Measurements from ENCODE around the gene PDZD2.
"Not testable (repeated sequence)": the region's sequence is repeated elsewhere in the genome, so short reads cannot be mapped to it uniquely, and the experiment has no call there.

Gene PDZD2

GRCh38 chr5:31682851-31683250, 43.9 kb downstream of the PDZD2 start:
- TF ChIP-seq CTCF (IDR thresholded peaks at IDR 0.05; ENCODE audit: control extremely low read depth, extremely low read depth, low read depth, missing control alignments), result no peak
- POLR2A ChIA-PET, result no interaction called here
- no peak for DNase-seq (ENCODE audit: extremely low spot score)
- CTCF ChIA-PET, result no interaction called here

GRCh38 chr5:31688515-31689092, 49.7 kb downstream of the PDZD2 start:
- ChIA-PET POLR2A (no interaction called here), CTCF (no interaction called here)
- no peak for DNase-seq (ENCODE audit: extremely low spot score)
- TF ChIP-seq CTCF (IDR thresholded peaks at IDR 0.05; ENCODE audit: control extremely low read depth, extremely low read depth, low read depth, missing control alignments), result no peak

- CTCF ChIA-PET, result not testable (repeated sequence)
Measured at GRCh38 chr5:31691408-31691807, 52.5 kb downstream of the PDZD2 start.

DNA sequence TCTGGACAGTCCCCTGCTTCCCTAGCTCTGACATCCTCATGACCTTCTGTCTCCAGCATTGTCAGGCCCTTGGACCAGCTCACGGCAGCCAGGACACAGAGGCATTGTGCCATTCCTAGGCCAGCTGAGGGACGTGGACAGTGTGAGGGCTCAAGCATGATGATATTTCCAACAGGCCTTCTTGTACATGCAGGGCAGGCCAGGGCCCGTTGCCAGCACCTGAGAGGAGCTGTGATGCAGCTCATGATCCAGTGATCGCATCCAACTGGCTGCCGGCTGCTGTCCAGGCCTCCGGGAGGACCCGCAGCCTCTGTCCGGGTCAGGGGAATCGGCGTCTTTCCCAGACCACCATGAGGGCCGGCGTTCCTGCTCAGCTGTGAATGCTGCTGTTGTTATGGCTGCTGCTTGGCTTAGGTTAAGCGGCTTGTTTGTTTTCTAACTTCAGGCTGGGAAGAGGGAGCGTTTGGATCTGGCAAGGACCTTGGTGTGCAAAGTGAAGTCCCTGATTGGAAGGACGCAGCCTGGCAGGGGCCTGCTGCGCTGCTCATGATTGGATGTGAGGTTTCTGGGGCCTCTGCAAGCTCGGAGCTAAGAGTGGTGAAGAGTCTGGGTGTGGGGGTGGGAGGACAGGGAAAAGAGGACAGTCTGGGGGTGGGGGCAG, 53.8 kb downstream of the PDZD2 start:
- POLR2A ChIA-PET, result no interaction called here
- CTCF ChIA-PET, result no interaction called here
- no peak for DNase-seq (ENCODE audit: extremely low spot score)
- TF ChIP-seq CTCF (IDR thresholded peaks at IDR 0.05; ENCODE audit: control extremely low read depth, extremely low read depth, low read depth, missing control alignments), result no peak

More at GRCh38 chr5:31691408-31691807, 52.5 kb downstream of the PDZD2 start:
- DNase-seq (ENCODE audit: extremely low spot score); POLR2A ChIA-PET: not testable (repeated sequence)

- CTCF ChIA-PET, result no interaction called here
- POLR2A ChIA-PET, result no interaction called here
- no peak for DNase-seq (ENCODE audit: extremely low spot score)
- TF ChIP-seq CTCF (IDR thresholded peaks at IDR 0.05; ENCODE audit: control extremely low read depth, extremely low read depth, low read depth, missing control alignments), result no peak
Measured at GRCh38 chr5:31698673-31699072, 59.7 kb downstream of the PDZD2 start.

- ChIA-PET POLR2A (no interaction called here), CTCF (interaction anchor here (0.7 to 1.6 kb wide), 2 partner anchors 16 kb away, joined by 3 read pairs; no protein-coding TSS in a partner anchor)
- no peak for DNase-seq (ENCODE audit: extremely low spot score)
- no peak for TF ChIP-seq CTCF (IDR thresholded peaks at IDR 0.05; ENCODE audit: control extremely low read depth, extremely low read depth, low read depth, missing control alignments)
Measured at GRCh38 chr5:31701642-31702299, 62.8 kb downstream of the PDZD2 start.

- POLR2A ChIA-PET, result no interaction called here
- TF ChIP-seq CTCF (IDR thresholded peaks at IDR 0.05; ENCODE audit: control extremely low read depth, extremely low read depth, low read depth, missing control alignments), result no peak
- CTCF ChIA-PET, result no interaction called here
- no peak for DNase-seq (ENCODE audit: extremely low spot score)
Measured at GRCh38 chr5:31702712-31703111, 63.8 kb downstream of the PDZD2 start.

Measured in GM10248 (cell line).